ENCODE measurements around the gene CTSO.
"Not testable (repeated sequence)": the region's sequence is repeated elsewhere in the genome, so short reads cannot be mapped to it uniquely, and the experiment has no call there.

The CTSO gene

DNA sequence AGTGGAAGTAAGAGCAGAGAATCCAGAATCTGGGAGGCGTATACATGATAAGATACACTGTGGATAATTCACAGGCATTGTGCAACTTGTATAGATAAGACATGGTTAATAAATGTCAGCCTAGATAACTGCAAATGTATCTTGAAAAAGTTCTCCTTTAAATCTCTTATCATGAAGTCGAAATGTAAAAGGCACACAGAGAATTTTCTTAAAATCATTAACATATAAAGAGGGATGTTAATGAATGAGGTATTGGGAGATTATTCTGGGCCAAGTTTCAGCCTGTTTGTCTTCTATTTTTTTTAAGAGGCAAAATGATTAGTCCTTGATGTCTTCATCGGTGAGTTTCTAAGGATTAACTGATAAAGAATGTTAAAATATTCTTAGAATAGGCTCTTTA lies 49.3 kb downstream of the CTSO start:
- DNase-seq: no peak

DNA sequence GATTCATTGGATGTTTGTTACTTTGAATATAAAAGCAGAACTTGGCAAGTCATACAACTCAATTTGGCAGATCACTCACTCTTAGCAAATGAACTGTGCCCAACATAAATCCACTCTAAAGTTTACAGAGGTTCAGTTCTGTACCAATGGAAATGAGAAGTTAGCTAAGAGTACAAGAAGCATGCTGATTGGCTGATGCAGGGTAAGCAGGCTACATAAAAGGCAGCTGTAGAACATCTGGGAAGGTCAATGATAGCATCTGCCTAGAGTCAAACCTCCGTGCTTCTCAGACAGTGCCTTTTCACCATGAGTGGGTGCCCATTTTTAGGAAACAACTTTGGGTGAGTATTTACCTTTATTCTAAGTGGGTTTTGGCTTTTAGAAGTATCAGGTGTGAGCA lies 50.2 kb downstream of the CTSO start, which contains the start of gene TDO2:
Gene TDO2 (plus strand): TSS at position 244 of the 400 bp plus-strand sequence. CDS start 63 bp downstream, at position 307.
- no peak for DNase-seq

DNA sequence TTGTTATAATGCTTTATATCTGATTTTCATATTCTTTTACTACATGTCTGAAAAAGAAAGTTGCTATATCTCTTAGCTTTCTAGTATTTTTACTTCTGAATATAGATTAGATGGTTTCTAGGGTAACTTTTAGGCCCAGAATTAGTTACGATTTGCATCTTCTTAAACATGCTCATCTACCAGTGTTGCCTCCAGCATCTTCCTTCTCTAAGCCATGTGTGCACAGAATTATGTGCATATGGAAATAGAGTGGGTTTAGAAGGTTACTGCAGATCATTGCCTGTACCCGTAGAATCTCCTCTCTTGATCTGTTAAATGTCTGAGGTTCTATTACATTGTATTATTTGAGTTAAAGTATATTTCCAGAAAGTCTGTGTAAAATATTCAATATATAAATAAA lies 52.7 kb downstream of the CTSO start:
- no peak for DNase-seq

DNA sequence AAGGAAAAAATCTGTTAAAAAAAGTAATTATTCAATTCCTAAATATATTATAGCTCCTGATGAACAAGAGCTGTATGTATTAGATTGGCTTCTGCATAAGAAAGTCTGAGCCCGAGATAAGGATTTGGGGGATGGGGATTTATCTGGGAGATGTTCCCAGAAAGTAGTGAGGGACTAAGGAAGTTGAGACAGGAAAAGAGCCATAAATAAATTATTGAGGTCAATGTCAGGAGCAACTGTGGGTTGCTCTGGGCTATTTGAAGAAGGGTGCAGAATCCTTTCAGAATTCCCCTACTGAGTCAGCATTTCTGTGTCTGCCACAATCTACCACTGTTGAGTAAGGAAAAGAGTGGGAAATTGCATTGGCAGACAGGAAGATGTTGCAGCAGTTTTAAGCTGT lies 53.3 kb downstream of the CTSO start:
- DNase-seq: no peak

DNA sequence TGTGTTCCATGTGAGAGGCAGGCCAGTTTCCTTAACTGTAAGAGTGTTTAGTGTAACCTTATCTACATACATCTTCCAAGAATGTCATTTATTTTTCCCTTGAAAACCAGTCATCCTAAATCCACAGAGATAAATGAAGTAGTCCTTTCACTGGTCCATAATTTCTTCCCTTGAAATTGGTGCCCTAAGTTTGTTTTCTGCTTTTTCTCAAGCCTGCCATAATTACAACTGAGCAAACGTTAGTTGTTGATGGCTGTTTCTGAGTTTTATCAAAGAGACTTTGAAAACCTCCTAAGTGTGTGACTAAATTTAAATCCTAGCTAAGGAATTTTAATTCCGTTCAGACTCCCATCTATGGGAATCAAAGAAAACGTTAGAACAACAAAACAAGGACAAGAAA lies 53.8 kb downstream of the CTSO start:
- no peak for DNase-seq

DNA sequence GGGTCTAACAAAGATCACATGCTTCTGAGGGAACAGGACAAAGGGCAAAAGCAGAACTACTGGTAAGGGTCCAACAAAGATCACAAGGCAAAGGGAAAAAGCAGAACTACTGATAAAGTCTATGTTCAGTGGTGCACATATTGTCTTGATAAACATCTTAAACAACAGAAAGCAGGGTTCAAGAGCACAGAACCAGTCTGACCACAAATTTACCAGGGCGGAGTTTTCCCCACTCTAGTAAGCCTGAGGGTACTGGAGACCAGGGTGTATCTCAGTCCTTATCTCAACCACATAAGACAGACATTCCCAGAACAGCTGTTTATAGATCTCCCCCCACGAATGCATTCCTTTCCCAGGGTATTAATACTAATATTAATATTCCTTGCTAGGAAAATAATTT lies 55.3 kb downstream of the CTSO start:
- not testable (repeated sequence) for DNase-seq

DNA sequence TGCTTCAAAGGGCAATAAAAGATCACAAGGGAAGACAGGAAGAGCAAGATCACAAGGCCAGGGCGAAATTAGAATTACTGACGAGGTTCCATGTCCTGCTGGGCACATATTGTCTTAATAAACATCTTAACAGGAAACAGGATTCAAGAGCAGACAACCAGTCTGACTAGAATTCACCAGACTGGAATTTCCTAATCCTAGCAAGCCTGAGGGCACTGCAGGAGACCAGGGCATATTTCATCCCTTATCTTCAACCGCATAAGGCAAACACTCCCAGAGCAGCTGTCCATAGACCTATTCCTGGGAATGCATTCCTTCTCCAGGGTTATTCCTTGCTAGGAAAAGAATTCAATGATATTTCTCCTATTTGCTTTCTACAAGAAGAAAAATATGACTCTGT lies 62.6 kb downstream of the CTSO start:
- DNase-seq: no peak

DNA sequence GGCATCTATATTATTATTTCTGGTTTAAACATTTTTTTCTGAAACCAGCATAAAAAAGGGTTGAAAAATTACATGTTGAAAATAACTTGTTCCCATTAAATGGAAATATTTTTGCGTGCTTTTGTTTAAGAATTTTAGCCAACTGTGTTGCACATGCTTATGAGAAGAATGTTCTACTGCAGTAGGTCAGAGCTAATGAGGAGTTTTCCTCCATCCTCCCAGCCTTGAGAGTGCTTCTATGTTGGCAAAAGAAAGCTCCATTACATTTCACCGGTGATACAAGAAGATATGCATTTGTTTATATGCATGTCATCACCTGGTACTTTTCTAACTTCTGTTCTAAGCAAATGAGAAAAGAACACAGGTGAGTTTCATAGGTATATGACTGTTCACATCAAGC lies 63.7 kb downstream of the CTSO start:
- no peak for DNase-seq

DNA sequence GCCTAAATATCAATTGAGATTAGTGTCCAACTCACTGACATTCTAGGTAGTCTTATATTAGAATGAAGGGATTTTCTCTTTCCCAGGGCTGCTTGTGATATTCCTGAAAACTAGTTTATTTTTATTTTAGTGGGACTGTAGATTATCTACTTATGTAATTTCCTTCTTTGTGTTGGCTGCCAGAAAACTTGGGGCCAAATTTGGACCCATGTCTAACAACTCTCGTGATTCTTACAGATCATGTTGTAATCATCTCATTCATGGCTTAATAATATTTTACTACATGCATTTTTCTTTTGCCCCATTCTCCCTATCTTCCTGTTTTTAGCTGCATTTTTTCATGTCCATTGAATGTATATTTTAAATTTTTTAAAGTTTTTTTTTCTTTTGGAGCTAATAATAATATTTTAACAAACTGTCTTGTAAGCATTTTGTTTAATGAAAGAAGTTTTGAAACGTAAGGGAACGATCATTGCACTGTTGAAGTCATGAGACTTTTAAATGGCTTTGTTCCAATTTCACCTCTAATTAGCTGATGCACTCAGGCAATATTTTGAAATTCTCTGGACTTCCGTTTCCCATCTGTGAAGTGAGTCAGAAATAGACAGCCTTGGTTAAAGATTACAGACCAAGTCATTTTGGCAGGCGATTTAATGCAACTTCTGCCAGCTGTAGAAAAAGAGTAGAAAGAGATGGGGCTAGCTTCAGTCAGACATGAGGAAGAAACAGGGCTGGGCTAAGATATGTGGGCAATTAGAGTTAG lies 64.5 kb downstream of the CTSO start:
- no peak for DNase-seq

DNA sequence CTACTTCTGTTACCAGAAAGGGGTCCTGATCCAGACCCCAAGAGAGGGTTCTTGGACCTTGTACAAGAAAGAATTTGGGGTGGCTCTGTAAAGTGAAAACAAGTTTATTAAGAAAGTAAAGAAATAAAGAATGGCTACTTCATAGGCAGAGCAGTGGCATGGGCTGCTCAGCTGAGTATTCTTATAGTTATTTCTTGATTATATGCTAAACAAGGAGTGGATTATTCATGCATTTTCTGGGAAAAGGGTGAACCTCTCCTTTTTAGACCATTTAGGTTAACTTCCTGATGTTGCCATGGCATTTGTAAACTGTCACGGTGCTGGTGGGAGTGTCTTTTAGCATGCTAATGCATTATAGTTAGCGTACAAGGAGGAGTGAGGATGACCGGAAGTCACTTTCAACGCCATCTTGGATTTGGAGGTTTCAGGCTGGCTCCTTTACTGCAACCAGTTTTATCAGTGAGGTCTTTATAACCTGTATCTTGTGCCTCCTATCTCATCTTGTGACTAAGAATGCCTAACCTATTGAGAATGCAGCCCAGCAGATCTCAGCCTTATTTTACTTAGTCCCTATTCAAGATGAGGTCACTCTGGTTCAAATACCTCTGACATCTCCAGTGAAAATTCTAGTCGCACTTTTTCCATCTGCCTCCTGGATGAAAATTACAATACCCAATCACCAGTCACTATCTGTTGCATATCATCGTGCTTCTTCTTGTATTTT lies 65.7 kb downstream of the CTSO start:
- no peak for DNase-seq

DNA sequence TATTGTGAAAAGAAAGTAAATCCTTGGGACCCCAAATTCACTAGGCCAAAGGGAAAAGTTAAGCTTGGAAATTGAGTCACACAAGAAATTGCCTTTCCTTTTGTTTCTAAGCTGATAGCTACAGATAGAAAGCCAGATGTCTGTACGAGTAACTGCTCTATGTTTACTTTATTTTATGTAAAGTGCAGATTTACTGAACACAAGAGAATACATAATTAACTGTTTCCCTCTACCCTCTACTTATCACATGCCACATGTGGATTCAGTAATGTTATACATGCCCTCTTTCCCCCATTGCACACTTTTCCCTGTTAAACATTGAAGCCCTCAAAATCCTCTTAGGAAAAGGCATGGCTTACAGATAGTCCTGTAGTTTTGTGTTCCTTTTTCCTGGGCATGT lies 66.6 kb downstream of the CTSO start:
- no peak for DNase-seq

DNA sequence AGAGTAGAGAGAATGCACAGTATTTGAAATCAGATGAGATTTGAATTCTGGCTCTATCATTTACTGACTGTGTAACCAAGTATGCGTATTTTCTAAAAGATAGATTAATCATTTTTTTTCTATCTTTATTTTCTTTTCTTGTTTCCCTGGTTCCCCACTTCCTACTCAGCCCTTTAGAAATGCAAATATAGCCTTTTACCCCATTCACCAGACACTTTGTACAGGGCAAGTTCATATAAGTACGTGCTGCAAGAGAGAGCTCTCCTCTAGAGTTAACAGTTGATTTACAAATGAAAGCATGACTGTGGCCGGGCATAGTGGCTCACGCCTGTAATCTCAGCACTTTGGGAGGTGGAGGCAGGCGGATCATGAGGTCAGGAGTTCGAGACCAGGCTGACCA lies 68.0 kb downstream of the CTSO start:
- DNase-seq: no peak

DNA sequence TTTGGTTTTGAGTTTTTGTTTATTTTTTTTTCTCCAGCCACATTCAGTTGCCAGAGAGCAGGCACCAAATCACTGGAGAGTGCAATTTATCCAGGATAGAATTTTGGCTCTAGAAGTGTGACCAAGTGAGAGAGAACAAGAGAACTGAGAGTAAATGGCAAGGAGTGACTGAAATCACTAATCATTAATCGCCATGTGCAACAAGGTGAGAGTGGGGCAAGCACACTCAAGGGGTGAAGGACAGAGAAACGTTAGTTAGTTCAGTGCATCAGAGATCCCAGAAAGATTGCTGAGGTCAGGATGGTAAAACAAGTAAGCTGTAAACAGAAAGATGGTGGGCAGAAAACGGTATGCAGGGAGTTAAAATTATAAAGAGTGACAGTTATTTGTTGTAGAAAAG lies 69.8 kb downstream of the CTSO start:
- DNase-seq: no peak

DNA sequence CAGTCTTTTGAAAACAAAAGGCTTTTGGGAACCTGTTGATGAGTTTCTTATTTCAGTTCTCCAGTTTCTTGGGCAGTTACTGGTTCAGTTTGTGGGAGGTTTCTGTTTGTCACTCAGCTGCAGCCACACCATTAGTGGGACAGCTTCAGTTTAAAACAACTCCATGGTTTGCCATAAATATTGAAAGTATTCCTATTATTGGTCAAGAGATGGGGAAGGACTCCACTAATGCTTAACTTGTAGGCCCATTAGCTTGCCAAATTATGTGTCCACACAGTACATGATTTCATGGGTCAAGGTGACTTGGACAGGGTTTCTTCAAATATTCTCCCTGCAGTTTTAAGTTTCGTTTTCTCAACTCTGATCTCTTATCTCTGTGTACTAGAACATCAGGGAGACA lies 72.1 kb downstream of the CTSO start:
- DNase-seq: no peak

DNA sequence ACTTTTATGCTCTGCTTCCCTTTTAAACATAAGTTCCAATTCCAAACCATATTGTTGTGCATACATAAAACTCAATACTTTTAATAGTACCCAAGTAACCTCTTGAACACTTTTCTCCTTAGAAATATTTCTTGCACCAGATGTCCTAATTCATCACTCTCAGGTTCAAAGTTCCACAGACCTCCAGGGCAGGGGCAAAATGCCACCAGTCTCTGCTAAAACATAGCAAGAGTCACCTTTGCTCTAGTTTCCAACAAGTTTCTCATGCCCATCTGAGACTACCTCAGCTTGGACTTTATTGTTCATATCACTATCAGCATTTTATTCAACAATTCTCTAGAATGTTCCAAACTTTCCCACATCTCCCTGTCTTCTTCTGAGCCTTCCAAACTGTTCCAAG lies 73.9 kb downstream of the CTSO start:
- DNase-seq: no peak

DNA sequence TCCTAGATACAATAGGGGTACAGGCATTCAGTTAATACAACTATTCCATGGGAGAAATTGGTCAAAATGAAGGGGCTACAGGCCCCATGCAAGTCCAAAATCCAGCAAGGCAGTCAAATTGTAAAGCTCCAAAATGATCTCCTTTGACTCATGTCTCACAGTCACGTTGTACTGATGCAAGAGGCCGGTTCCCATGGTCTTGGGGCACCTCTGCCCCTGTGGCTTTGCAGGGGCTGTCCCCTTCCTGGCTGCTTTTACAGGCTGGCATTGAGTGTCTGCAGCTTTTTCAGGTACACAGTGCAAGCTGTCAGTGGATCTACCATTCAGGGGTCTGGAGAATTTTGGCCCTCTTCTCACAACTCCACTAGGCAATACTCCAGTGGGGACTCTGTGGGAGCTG lies 75.1 kb downstream of the CTSO start:
- no peak for DNase-seq

DNA sequence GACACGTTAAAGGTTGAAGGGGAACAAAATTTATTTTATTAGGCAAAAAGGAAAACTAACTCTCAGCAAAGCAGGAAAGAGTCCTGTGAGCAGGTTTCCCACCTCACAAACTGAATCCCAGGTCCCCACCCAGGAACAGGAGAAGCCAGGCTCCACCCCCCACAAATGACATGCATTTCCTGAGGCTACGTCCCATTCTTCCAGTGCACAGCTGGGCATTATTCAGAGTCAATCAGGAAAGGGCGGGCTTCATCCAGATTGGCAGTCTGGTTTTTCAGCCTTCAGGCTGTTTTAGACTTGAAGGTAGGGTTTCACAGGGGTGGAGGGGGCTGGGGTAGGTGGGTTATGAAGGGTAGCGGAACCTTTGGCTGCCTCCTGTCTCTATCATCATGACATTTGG lies 75.7 kb downstream of the CTSO start:
- DNase-seq: no peak

DNA sequence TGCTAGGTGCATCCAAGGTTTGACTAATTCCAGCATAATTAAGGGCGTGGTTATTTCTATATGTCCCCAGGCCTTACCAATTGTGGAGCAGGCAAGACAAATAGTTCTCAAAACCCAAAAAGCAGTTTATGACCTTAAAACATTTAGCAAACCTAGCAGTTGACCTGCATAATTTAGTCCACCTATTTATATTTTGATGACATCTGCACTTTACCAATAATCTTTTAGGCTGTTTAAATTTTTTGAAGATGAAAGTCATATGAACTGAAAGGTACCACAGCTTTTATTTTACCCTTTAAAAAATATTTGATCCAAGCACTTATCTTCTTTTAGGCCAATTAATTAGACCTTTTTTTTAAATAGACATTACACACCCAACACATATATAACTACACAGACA lies 77.8 kb downstream of the CTSO start:
- DNase-seq: no peak
